GM12878 (cell line): Measurements from ENCODE around the gene RND1. TPM values are rescaled to one million over a fixed set of nuclear protein-coding genes. Genes with fewer than 3 reads are reported as not detected.
A peak's percentile ranks its signal among the peaks of the same experiment; 100 is the strongest.

Experiments used
- ASH2L ChIP-seq: fragments of 300-600, 200-600 bp; sonication (generic); IDR thresholded peaks from 2 replicates; pipeline ENCODE4 v1.6.1; 2017; ENCODE audit warnings: low read depth, mild to moderate bottlenecking, borderline replicate concordance
- BRCA1 ChIP-seq: IDR thresholded peaks from 2 replicates; pipeline ENCODE4 v1.6.1; 2011; ENCODE audit warnings: low read depth, low read length, improper control_type of control experiment
- CEBPB ChIP-seq, 2 experiments: fragments of 150-350 bp in 1 of 2; IDR thresholded peaks; 2 replicates each; pipeline ENCODE4 v1.6.1; 2012 to 2014; ENCODE audit warnings: low read depth in 2 of 2, low read length in 2 of 2, borderline replicate concordance in 1 of 2, inconsistent platforms in 1 of 2
- CTCF ChIP-seq, 3 experiments: IDR thresholded peaks in 2 of 3; conservative IDR thresholded peaks in 1 of 3; 2 replicates each; pipeline ENCODE4 v1.5.1; 2011; ENCODE audit warnings: low read depth in 3 of 3, low read length in 3 of 3, mild to moderate bottlenecking in 3 of 3, control low read depth in 2 of 3, moderate library complexity in 2 of 3, inconsistent platforms in 1 of 3, mixed read lengths in 1 of 3; ENCODE audit not compliant: control insufficient read depth in 2 of 3, insufficient read depth in 1 of 3; ENCODE audit errors: extremely low read depth in 1 of 3
- E4F1 ChIP-seq: fragments of 450-650 bp; IDR thresholded peaks from 2 replicates; pipeline ENCODE4 v1.6.1; 2018; ENCODE audit warnings: borderline replicate concordance, mild to moderate bottlenecking; ENCODE audit not compliant: partially characterized antibody
- FOS ChIP-seq: IDR thresholded peaks from 3 replicates; pipeline ENCODE4 v1.6.1; 2011; ENCODE audit warnings: borderline replicate concordance; ENCODE audit not compliant: insufficient read length; ENCODE audit errors: extremely low read depth
- IRF5 ChIP-seq: fragments of 450-650 bp; IDR thresholded peaks from 2 replicates; pipeline ENCODE4 v1.6.1; 2017; ENCODE audit warnings: borderline replicate concordance
- KLF5 ChIP-seq: fragments of 450-650 bp; IDR thresholded peaks from 2 replicates; pipeline ENCODE4 v1.6.1; 2014; ENCODE audit warnings: mild to moderate bottlenecking; ENCODE audit not compliant: partially characterized antibody
- NR2C2 ChIP-seq: IDR thresholded peaks from 2 replicates; pipeline ENCODE4 v1.6.1; 2011; ENCODE audit warnings: borderline replicate concordance, low read depth; ENCODE audit not compliant: control insufficient read depth, insufficient read length
- PKNOX1 ChIP-seq: fragments of 450-650 bp; IDR thresholded peaks from 2 replicates; pipeline ENCODE4 v1.6.1; 2016; ENCODE audit warnings: mild to moderate bottlenecking
- POLR2AphosphoS5 ChIP-seq: IDR thresholded peaks from 2 replicates; pipeline ENCODE4 v1.6.1; 2011; ENCODE audit warnings: mild to moderate bottlenecking, low read length, inconsistent platforms
- RAD51 ChIP-seq: fragments of 450-650 bp; IDR thresholded peaks from 2 replicates; pipeline ENCODE4 v1.6.1; 2016; ENCODE audit warnings: moderate library complexity, mild to moderate bottlenecking, inconsistent platforms
- RB1 ChIP-seq: fragments of 450-650 bp; formaldehyde crosslinking; IDR thresholded peaks from 2 replicates; pipeline ENCODE4 v1.6.1; 2017; ENCODE audit warnings: mild to moderate bottlenecking, borderline replicate concordance
- RELA ChIP-seq: fragments of 450-650 bp; IDR thresholded peaks from 2 replicates; pipeline ENCODE4 v1.8.0; 2014; ENCODE audit warnings: borderline replicate concordance; ENCODE audit not compliant: partially characterized antibody
- RUNX3 ChIP-seq: IDR thresholded peaks from 2 replicates; pipeline ENCODE4 v1.6.1; 2012; ENCODE audit warnings: low read length, inconsistent platforms
- STAT1 ChIP-seq: fragments of 450-650 bp; conservative IDR thresholded peaks from 2 replicates; pipeline ENCODE4 v1.6.1; 2014; ENCODE audit warnings: antibody characterized with exemption, mild to moderate bottlenecking
- TARDBP ChIP-seq: IDR thresholded peaks from 2 replicates; pipeline ENCODE4 v1.6.1; 2016; ENCODE audit warnings: borderline replicate concordance
- ZBTB11 ChIP-seq: fragments of 450-650 bp; formaldehyde crosslinking; IDR thresholded peaks from 2 replicates; pipeline ENCODE4 v1.5.0; 2022; ENCODE audit warnings: mild to moderate bottlenecking, missing genetic modification characterization
- polyA plus RNA-seq, 11 experiments: library from polyadenylated mRNA; depleted of rRNA in 4 of 11; unstranded in 6 of 11; stranded (reverse) in 5 of 11; fragments of >200 nt; fragmentation: Nextera tagmentation in 4 of 11; fragmentation: Illumina TruSeq in 1 of 11; extraction: Ambion mirVana in 4 of 11; extraction: Trizol in 1 of 11; gene quantifications; 1 replicate in 1 of 11; 2 replicates in 10 of 11; pipeline versions ENCODE4 v1.2.1 to v1.2.3, GENCODE V29; 2011 to 2016; ENCODE audit warnings: inconsistent platforms in 2 of 11, missing spikeins in 2 of 11, low read depth in 1 of 11
- total RNA-seq, 4 experiments: library from RNA; depleted of rRNA in 3 of 4; stranded (reverse); fragments of >200 nt in 3 of 4; fragmentation: Illumina TruSeq in 1 of 4; extraction: Trizol in 1 of 4; gene quantifications; 2 replicates each; pipeline versions ENCODE4 v1.2.1 to v1.2.3, GENCODE V29; 2013 to 2021

Gene RND1
- total and polyA plus RNA-seq, 10 of the 15 experiments (the other 5 are each of a cell fraction or from before 2014, with no cell fraction given) = 0.24 to 5.1 (median 1.5) TPM

GRCh38 chr12:48852734-48853688 is 12.7 kb downstream of the RND1 start (continued):
- TF ChIP-seq ZBTB11 (CRISPR knock-in tag) (no peak), IRF5 (no peak), RELA (no peak), NR2C2 (no peak), KLF5 (no peak), RAD51 (no peak), POLR2AphosphoS5 (no peak), BRCA1 (no peak), RB1 (no peak), STAT1 (no peak), TARDBP (no peak), ASH2L (no peak), FOS (no peak), CTCF (IDR thresholded peaks at IDR 0.05 in 2 of 3, conservative IDR thresholded peaks at IDR 0.05 in 1 of 3; ENCODE audit: control insufficient read depth in 2 of 3, extremely low read depth in 1 of 3, insufficient read depth in 1 of 3, low read depth in 3 of 3, low read length in 3 of 3) (peak; percentile 75 to 93 (median 91)), PKNOX1 (no peak), E4F1 (no peak), CEBPB (IDR thresholded peaks at IDR 0.05; ENCODE audit: borderline replicate concordance in 1 of 2, low read depth in 2 of 2, low read length in 2 of 2) (no peak), RUNX3 (peak; percentile 84)
